DND-41 (cell line): Measurements from ENCODE around the gene ACTN1.

Experiments
- ATAC-seq: fragments of 200-7000 bp; cut with Tn5 transposase; 3 replicates; pipeline ENCODE4 v1.9.1; 2021; ENCODE audit warnings: low read depth; ENCODE audit not compliant: insufficient read depth
- DNase-seq: peaks from one replicate; pipeline ENCODE4 v3.0.0-alpha.2; 2020
- H2AFZ ChIP-seq: 2 replicates; pipeline ENCODE4 v1.6.0; 2012; ENCODE audit warnings: low read depth, low read length
- H3K27ac ChIP-seq: 2 replicates; pipeline ENCODE4 v1.5.1; 2012; ENCODE audit warnings: low read length, inconsistent platforms
- H3K27me3 ChIP-seq: fragments of 200-600 bp; sonication (generic); 2 replicates; pipeline ENCODE4 v1.6.0; 2012; ENCODE audit warnings: low read length, mild to moderate bottlenecking, inconsistent platforms; ENCODE audit not compliant: insufficient read depth, poor library complexity
- H3K36me3 ChIP-seq: 2 replicates; pipeline ENCODE4 v1.5.1; 2012; ENCODE audit warnings: low read length, inconsistent platforms; ENCODE audit not compliant: insufficient read depth
- H3K4me1 ChIP-seq: 2 replicates; pipeline ENCODE4 v1.5.1; 2012; ENCODE audit warnings: mild to moderate bottlenecking, low read length; ENCODE audit not compliant: insufficient read depth
- H3K4me2 ChIP-seq: 2 replicates; pipeline ENCODE4 v1.6.0; 2012; ENCODE audit warnings: mild to moderate bottlenecking, moderate library complexity, low read length, inconsistent platforms; ENCODE audit not compliant: insufficient read depth
- H3K4me3 ChIP-seq, 2 experiments: fragments of 200-600 bp in 1 of 2; shearing (Covaris generic) in 1 of 2; 2 replicates each; pipeline ENCODE4 v1.5.1; 2012 to 2016; ENCODE audit warnings: inconsistent platforms in 2 of 2, low read length in 2 of 2, mild to moderate bottlenecking in 2 of 2, low read depth in 1 of 2, moderate library complexity in 1 of 2
- H3K79me2 ChIP-seq: 2 replicates; pipeline ENCODE4 v1.6.0; 2012; ENCODE audit warnings: low read length, inconsistent platforms; ENCODE audit not compliant: insufficient read depth
- H3K9ac ChIP-seq: 2 replicates; pipeline ENCODE4 v1.6.0; 2012; ENCODE audit warnings: low read depth, mild to moderate bottlenecking, inconsistent platforms, low read length, moderate library complexity
- H3K9me3 ChIP-seq: 2 replicates; pipeline ENCODE4 v1.5.1; 2012; ENCODE audit warnings: low read length, moderate library complexity, mild to moderate bottlenecking, inconsistent platforms; ENCODE audit not compliant: insufficient read depth, severe bottlenecking
- H4K20me1 ChIP-seq: 2 replicates; pipeline ENCODE4 v1.6.0; 2012; ENCODE audit warnings: low read length; ENCODE audit not compliant: insufficient read depth
- CTCF ChIP-seq: IDR thresholded peaks from 2 replicates; pipeline ENCODE4 v1.5.1; 2012; ENCODE audit warnings: borderline replicate concordance, low read length, moderate library complexity, mild to moderate bottlenecking; ENCODE audit not compliant: poor library complexity, severe bottlenecking; ENCODE audit errors: extremely low read depth
- EZH2 ChIP-seq: IDR thresholded peaks from 3 replicates; pipeline ENCODE4 v1.6.1; 2012; ENCODE audit warnings: borderline replicate concordance, low read depth, mild to moderate bottlenecking, moderate library complexity, low read length, inconsistent platforms; ENCODE audit not compliant: severe bottlenecking

ACTN1 gene

GRCh38 chr14:68932686-68933085 is 46.4 kb downstream of the ACTN1 start:
- no peak for ATAC-seq
- H3K4me3 ChIP-seq, result no peak overlapping the region
- H4K20me1 ChIP-seq, result peaks cover 54% of the 10 kb centered on the region
- H3K4me2 ChIP-seq, result no peak overlapping the region
- no peaks in the 10 kb centered on the region for H3K27me3 ChIP-seq
- no peaks in the 10 kb centered on the region for H3K4me1 ChIP-seq
- H3K9ac ChIP-seq, result no peak overlapping the region
- TF ChIP-seq EZH2 (no peak), CTCF (no peak)
- H3K79me2 ChIP-seq, result peaks cover 67% of the 10 kb centered on the region
- DNase-seq, result no peak
- no peak overlapping the region for H3K27ac ChIP-seq
- no peaks in the 10 kb centered on the region for H3K9me3 ChIP-seq
- H3K36me3 ChIP-seq, result no peaks in the 10 kb centered on the region
- no peak overlapping the region for H2AFZ ChIP-seq

GRCh38 chr14:68932231-68932630 is 46.9 kb downstream of the ACTN1 start:
- ATAC-seq (no peak), DNase-seq (no peak)
- Histone ChIP-seq H3K36me3 (no peaks in the 10 kb centered on the region), H3K27me3 (no peaks in the 10 kb centered on the region), H3K9ac (no peak overlapping the region), H2AFZ (no peak overlapping the region), H3K79me2 (peaks cover 65% of the 10 kb centered on the region), H3K4me1 (no peaks in the 10 kb centered on the region), H3K4me3 (no peak overlapping the region), H4K20me1 (peaks cover 51% of the 10 kb centered on the region), H3K9me3 (peaks cover under 1% of the 10 kb centered on the region), H3K4me2 (no peak overlapping the region), H3K27ac (no peak overlapping the region)
- TF ChIP-seq CTCF (no peak), EZH2 (no peak)

- Histone ChIP-seq H4K20me1 (peaks cover 51% of the 10 kb centered on the region), H3K79me2 (peaks cover 68% of the 10 kb centered on the region)
Observed at GRCh38 chr14:68931474-68932051, 47.5 kb downstream of the ACTN1 start.

More at GRCh38 chr14:68931474-68932051, 47.5 kb downstream of the ACTN1 start:
- no peaks in the 10 kb centered on the region for H3K4me1 ChIP-seq
- no peak overlapping the region for H3K4me2 ChIP-seq
- H3K27me3 ChIP-seq, result no peaks in the 10 kb centered on the region
- no peak for DNase-seq
- no peak for ATAC-seq
- no peaks in the 10 kb centered on the region for H3K36me3 ChIP-seq
- TF ChIP-seq EZH2 (no peak), CTCF (no peak)
- no peak overlapping the region for H2AFZ ChIP-seq
- peaks cover 7% of the 10 kb centered on the region for H3K9me3 ChIP-seq
- H3K27ac ChIP-seq, result no peak overlapping the region
- no peak overlapping the region for H3K4me3 ChIP-seq
- H3K9ac ChIP-seq, result no peak overlapping the region
